GM12878 (cell line): ENCODE data around the gene PGA3. TPM values are rescaled to one million over a fixed set of nuclear protein-coding genes. Genes with fewer than 3 reads are reported as not detected.
"Not testable (repeated sequence)": the region's sequence is repeated elsewhere in the genome, so short reads cannot be mapped to it uniquely, and the experiment has no call there.

Source experiments
- ATAC-seq: fragments of 200-7000 bp; cut with Tn5 transposase; 3 replicates; pipeline ENCODE4 v1.9.1; 2020; ENCODE audit warnings: mild to moderate bottlenecking, moderate library complexity
- BruUV-seq: library from RNA; stranded (reverse); fragments of 400-500 nt; replicated peaks from 2 replicates; lab custom pipeline; 2021; lab: Mats Ljungman, UMichigan
- CTCF ChIA-PET: fragments of 300-600 bp; sonication (Branson Sonifier 250); formaldehyde crosslinking; extraction: SDS; loops from one replicate; lab custom pipeline; 2021; ENCODE audit warnings: inconsistent platforms; lab: Yijun Ruan, JAX
- POLR2A ChIA-PET: fragments of 350-600 bp; formaldehyde crosslinking; extraction: SDS; loops from one replicate; lab custom pipeline; 2021; ENCODE audit warnings: inconsistent platforms; lab: Charles Lee
- RAD21 ChIA-PET: fragments of 300-600 bp; sonication (Branson Sonifier 250); formaldehyde crosslinking; loops from one replicate; lab custom pipeline; 2023; ENCODE audit warnings: antibody characterized with exemption; ENCODE audit not compliant: unreplicated experiment; lab: Charles Lee
- SMC1A ChIA-PET: fragments of 300-600 bp; sonication (Branson Sonifier 250); formaldehyde crosslinking; loops from one replicate; lab custom pipeline; 2023; ENCODE audit not compliant: unreplicated experiment, uncharacterized antibody; lab: Charles Lee
- DNase-seq: peaks from one replicate; pipeline ENCODE4 v3.0.0-alpha.2; 2011; ENCODE audit warnings: low read depth, low spot score
- FAIRE-seq: peaks from 3 replicates; lab custom pipeline; 2011; peaks lifted over from hg19 to GRCh38; lab: Jason Lieb, UNC
- H2AFZ ChIP-seq: 2 replicates; pipeline ENCODE4 v1.6.0; 2011; ENCODE audit warnings: low read depth, low read length, control low read depth; ENCODE audit not compliant: control insufficient read depth
- H3K27ac ChIP-seq: 2 replicates; pipeline ENCODE4 v1.5.1; 2011; ENCODE audit warnings: control low read depth; ENCODE audit not compliant: control insufficient read depth, insufficient read depth
- H3K27me3 ChIP-seq, 2 experiments: replicated peaks in 1 of 2; 2 replicates each; pipeline versions ENCODE4 v1.6.0 to v1.6.1; 2011; ENCODE audit warnings: low read length in 1 of 2; ENCODE audit not compliant: control insufficient read depth in 2 of 2, insufficient read depth in 2 of 2
- H3K36me3 ChIP-seq, 2 experiments: 2 replicates each; pipeline ENCODE4 v1.5.1; 2011; ENCODE audit warnings: low read length in 1 of 2; ENCODE audit not compliant: control insufficient read depth in 2 of 2, insufficient read depth in 2 of 2
- H3K4me1 ChIP-seq: 2 replicates; pipeline ENCODE4 v1.6.1; 2011; ENCODE audit warnings: mild to moderate bottlenecking, low read length, moderate library complexity, mixed read lengths; ENCODE audit not compliant: control insufficient read depth, insufficient read depth
- H3K4me2 ChIP-seq: 2 replicates; pipeline ENCODE4 v1.6.0; 2011; ENCODE audit warnings: control low read depth; ENCODE audit not compliant: control insufficient read depth, insufficient read depth
- H3K4me3 ChIP-seq: fragments of 200-600 bp; sonication (generic); 2 replicates; pipeline ENCODE4 v1.5.1; 2016
- H3K79me2 ChIP-seq: 2 replicates; pipeline ENCODE4 v1.6.0; 2011; ENCODE audit warnings: low read length; ENCODE audit not compliant: control insufficient read depth, insufficient read depth
- H3K9ac ChIP-seq: 2 replicates; pipeline ENCODE4 v1.8.0; 2011; ENCODE audit warnings: low read length, control low read depth, mixed read lengths; ENCODE audit not compliant: control insufficient read depth, insufficient read depth
- H3K9me3 ChIP-seq: replicated peaks from 3 replicates; pipeline ENCODE4 v1.5.1; 2011; ENCODE audit warnings: mild to moderate bottlenecking, low read length; ENCODE audit not compliant: control insufficient read depth, insufficient read depth
- H4K20me1 ChIP-seq: 2 replicates; pipeline ENCODE4 v1.6.0; 2011; ENCODE audit not compliant: control insufficient read depth, insufficient read depth
- NFYB ChIP-seq: IDR thresholded peaks from 2 replicates; pipeline ENCODE4 v1.6.1; 2011; ENCODE audit warnings: low read depth, mild to moderate bottlenecking, low read length, improper control_type of control experiment, moderate library complexity; ENCODE audit not compliant: insufficient read depth
- WGBS: methylation state at CpG from one replicate; pipeline ENCODE4 v1.1.6; 2016; ENCODE audit warnings: low lambda C conversion rate; ENCODE audit not compliant: insufficient replicate concordance, insufficient coverage; ENCODE audit errors: missing lambda C conversion rate; 5-methylcytosine and 5-hydroxymethylcytosine counted together
- in situ Hi-C: fragments of 300-500 bp; cut with MboI; formaldehyde crosslinking; loops from 9 replicates; pipeline ENCODE4 v1.14.3; 2018; ENCODE audit warnings: mixed read lengths
- intact Hi-C: fragments of 100-400 bp; cut with micrococcal nuclease; formaldehyde crosslinking; loops from one replicate; pipeline ENCODE4 v1.14.2; 2022; ENCODE audit not compliant: unreplicated experiment
- polyA plus RNA-seq, 11 experiments: library from polyadenylated mRNA; depleted of rRNA in 4 of 11; unstranded in 6 of 11; stranded (reverse) in 5 of 11; fragments of >200 nt; fragmentation: Nextera tagmentation in 4 of 11; fragmentation: Illumina TruSeq in 1 of 11; extraction: Ambion mirVana in 4 of 11; extraction: Trizol in 1 of 11; gene quantifications; 1 replicate in 1 of 11; 2 replicates in 10 of 11; pipeline versions ENCODE4 v1.2.1 to v1.2.3, GENCODE V29; 2011 to 2016; ENCODE audit warnings: inconsistent platforms in 2 of 11, missing spikeins in 2 of 11, low read depth in 1 of 11
- total RNA-seq, 4 experiments: library from RNA; depleted of rRNA in 3 of 4; stranded (reverse); fragments of >200 nt in 3 of 4; fragmentation: Illumina TruSeq in 1 of 4; extraction: Trizol in 1 of 4; gene quantifications; 2 replicates each; pipeline versions ENCODE4 v1.2.1 to v1.2.3, GENCODE V29; 2013 to 2021
- TF ChIP-seq, protein P1 (sequence below): fragments of 450-650 bp; IDR thresholded peaks from 2 replicates; pipeline ENCODE4 v1.6.1; 2017; ENCODE audit warnings: low read depth, mild to moderate bottlenecking, moderate library complexity

The PGA3 gene
- total and polyA plus RNA-seq, 10 of the 15 experiments (the other 5 are each of a cell fraction or from before 2014, with no cell fraction given) = not detected

DNA sequence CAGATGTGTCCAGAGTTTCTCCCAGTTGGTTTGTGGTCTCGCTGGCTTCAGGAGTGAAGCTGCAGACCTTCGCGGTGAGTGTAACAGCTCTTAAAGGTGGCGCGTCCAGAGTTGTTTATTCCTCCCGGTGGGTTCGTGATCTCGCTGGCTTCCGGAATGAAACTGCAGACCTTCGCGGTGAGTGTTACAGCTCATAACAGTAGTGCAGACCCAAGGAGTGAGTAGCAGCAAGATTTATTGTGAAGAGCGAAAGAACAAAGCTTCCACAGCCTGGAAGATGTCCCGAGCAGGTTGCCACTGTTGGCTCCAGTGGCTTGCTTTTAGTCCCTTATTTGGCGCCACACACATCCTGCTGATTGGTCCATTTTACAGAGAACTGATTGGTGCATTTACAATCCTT, 1.8 kb upstream of the PGA3 start:
- DNase-seq = no peak
- Histone ChIP-seq H3K4me3 (no peak overlapping the region), H3K9ac (no peak overlapping the region), H3K4me1 (no peaks in the 10 kb centered on the region), H3K27ac (no peak overlapping the region), H3K4me2 (no peak overlapping the region), H3K79me2 (no peaks in the 10 kb centered on the region), H2AFZ (no peak overlapping the region), H4K20me1 (no peaks in the 10 kb centered on the region), H3K36me3 (no peaks in the 10 kb centered on the region)
- 53% methylated on average over 14 of the region's 14 CpGs for WGBS
- in situ Hi-C loops = no loop called here
- FAIRE-seq = no peak
- no peak for ATAC-seq
- POLR2A ChIA-PET = no interaction called here
- no TSS peak for BruUV-seq
- CTCF ChIA-PET = interaction anchor here (0.5 to 1.2 kb wide), 3 partner anchors 14 to 370 kb away, joined by 3 to 4 read pairs (median 3); no protein-coding TSS in a partner anchor
- SMC1A ChIA-PET = no interaction called here
- RAD21 ChIA-PET = no interaction called here
- intact Hi-C loops = no loop called here
- TF ChIP-seq NFYB = peak; percentile 45; the same call in 1 of the 2 replicates
- TF ChIP-seq, protein P1, sequence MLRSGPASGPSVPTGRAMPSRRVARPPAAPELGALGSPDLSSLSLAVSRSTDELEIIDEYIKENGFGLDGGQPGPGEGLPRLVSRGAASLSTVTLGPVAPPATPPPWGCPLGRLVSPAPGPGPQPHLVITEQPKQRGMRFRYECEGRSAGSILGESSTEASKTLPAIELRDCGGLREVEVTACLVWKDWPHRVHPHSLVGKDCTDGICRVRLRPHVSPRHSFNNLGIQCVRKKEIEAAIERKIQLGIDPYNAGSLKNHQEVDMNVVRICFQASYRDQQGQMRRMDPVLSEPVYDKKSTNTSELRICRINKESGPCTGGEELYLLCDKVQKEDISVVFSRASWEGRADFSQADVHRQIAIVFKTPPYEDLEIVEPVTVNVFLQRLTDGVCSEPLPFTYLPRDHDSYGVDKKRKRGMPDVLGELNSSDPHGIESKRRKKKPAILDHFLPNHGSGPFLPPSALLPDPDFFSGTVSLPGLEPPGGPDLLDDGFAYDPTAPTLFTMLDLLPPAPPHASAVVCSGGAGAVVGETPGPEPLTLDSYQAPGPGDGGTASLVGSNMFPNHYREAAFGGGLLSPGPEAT = no peak
- TF ChIP-seq, all 136 proteins: peak for 1
- H3K9me3 ChIP-seq = peaks cover 3% of the 10 kb centered on the region; the same call in 2 of the 3 replicates
- no peaks in the 10 kb centered on the region for H3K27me3 ChIP-seq

DNA sequence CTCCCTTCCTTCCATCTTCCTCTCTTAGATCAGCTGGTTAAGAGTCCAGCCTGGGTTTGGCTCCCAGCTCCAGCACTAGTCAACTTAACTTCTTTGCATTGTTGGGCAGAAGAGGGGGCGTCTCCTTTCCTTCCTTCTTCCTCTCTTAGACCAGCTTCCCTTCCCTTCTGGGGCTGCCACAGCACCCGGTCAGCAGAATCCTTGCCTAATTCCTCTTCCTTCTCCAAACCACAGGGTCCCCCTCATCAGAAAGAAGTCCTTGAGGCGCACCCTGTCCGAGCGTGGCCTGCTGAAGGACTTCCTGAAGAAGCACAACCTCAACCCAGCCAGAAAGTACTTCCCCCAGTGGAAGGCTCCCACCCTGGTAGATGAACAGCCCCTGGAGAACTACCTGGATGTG, 558 bp downstream of the PGA3 start:
- POLR2A ChIA-PET, H3K9ac ChIP-seq, H3K4me2 ChIP-seq, H3K36me3 ChIP-seq, H4K20me1 ChIP-seq, SMC1A ChIA-PET, H3K4me1 ChIP-seq, H3K4me3 ChIP-seq, in situ Hi-C loops, intact Hi-C loops, H2AFZ ChIP-seq, ATAC-seq, H3K27me3 ChIP-seq, H3K9me3 ChIP-seq, BruUV-seq, FAIRE-seq, DNase-seq, H3K27ac ChIP-seq, CTCF ChIA-PET, RAD21 ChIA-PET, H3K79me2 ChIP-seq: not testable (repeated sequence)
- WGBS = no CpG with 5 or more reads among the region's 5 CpGs

DNA sequence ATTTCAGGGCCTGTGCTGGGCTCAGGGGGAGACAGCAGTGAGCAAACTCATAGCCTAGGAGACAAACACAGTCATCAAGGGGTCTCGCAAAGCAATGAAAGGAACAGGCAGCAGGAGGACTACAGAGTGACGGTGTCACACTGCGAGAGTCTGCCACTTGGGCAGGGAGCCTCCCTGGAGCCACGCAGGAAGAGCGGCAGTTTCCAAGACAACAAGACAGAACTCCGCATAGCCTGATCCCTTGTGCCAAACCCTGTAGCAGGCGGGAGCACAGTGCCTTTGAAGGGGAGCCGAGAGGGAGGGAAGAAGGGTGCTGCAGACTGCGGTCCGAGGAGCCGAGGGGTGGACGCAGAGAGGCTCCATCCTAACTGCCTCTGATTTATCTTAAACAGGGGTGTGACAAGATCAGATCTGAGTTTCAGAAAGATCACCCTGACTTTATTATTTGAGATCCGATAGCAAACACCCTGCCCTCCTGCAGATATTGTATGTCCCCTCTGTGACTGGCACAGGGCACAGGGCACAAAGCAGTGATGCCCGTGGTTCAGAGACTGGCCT, 1.3 kb downstream of the PGA3 start:
- H4K20me1 ChIP-seq, FAIRE-seq, H3K9ac ChIP-seq, BruUV-seq, H3K27me3 ChIP-seq, H3K4me2 ChIP-seq, SMC1A ChIA-PET, CTCF ChIA-PET, in situ Hi-C loops, ATAC-seq, H3K79me2 ChIP-seq, H3K4me1 ChIP-seq, intact Hi-C loops, H3K27ac ChIP-seq, DNase-seq, H3K9me3 ChIP-seq, H3K36me3 ChIP-seq, H3K4me3 ChIP-seq, RAD21 ChIA-PET, POLR2A ChIA-PET, H2AFZ ChIP-seq: not testable (repeated sequence)
- WGBS = 64% methylated on average over 14 of the region's 14 CpGs
